Activated naive CD4-positive, alpha-beta T cell treated with anti-CD3 and anti-CD28 coated beads, Interleukin-2, amount 50 U/mL, for 24 hours (primary cell): ENCODE measurements around the gene TMEM167B.

Experiments used
- H3K27ac Mint-ChIP-seq: one replicate; pipeline ENCODE4 v1.8.0; 2021; ENCODE audit warnings: mild to moderate bottlenecking, mixed read lengths
- H3K27me3 Mint-ChIP-seq: one replicate; pipeline ENCODE4 v1.8.0; 2021; ENCODE audit warnings: mixed read lengths
- H3K36me3 Mint-ChIP-seq: one replicate; pipeline ENCODE4 v1.8.0; 2021; ENCODE audit warnings: mixed read lengths
- H3K4me1 Mint-ChIP-seq: one replicate; pipeline ENCODE4 v1.8.0; 2021; ENCODE audit warnings: mixed read lengths
- H3K4me3 Mint-ChIP-seq: one replicate; pipeline ENCODE4 v1.8.0; 2021; ENCODE audit warnings: mild to moderate bottlenecking, mixed read lengths
- H3K9me3 Mint-ChIP-seq: one replicate; pipeline ENCODE4 v1.8.0; 2021; ENCODE audit warnings: mixed read lengths

TMEM167B gene

DNA sequence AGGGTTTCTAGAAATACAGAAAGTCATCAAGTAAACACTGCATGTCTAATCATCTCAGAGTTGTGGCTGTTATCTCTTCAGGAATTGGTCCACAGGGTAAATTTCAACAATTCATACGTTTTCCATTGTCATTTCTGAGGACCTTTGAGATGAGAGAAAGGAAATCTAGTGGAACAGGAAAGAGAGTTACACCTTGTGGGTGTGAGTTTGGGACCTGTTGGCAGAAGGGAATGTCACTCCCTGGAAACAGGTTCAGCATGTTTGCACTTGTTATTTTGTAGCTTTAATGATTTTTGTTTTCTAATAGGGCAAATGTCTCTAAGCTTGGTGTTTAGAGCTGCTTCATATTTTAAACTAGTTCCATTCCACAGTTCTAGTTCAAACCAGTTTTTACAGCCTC, 5.6 kb downstream of the TMEM167B start:
- Mint-ChIP-seq H3K36me3 (peaks cover 11% of the 10 kb centered on the region), H3K9me3 (no peaks in the 10 kb centered on the region), H3K4me3 (no peak overlapping the region), H3K27me3 (no peaks in the 10 kb centered on the region), H3K27ac (no peak overlapping the region), H3K4me1 (peaks cover 31% of the 10 kb centered on the region)

DNA sequence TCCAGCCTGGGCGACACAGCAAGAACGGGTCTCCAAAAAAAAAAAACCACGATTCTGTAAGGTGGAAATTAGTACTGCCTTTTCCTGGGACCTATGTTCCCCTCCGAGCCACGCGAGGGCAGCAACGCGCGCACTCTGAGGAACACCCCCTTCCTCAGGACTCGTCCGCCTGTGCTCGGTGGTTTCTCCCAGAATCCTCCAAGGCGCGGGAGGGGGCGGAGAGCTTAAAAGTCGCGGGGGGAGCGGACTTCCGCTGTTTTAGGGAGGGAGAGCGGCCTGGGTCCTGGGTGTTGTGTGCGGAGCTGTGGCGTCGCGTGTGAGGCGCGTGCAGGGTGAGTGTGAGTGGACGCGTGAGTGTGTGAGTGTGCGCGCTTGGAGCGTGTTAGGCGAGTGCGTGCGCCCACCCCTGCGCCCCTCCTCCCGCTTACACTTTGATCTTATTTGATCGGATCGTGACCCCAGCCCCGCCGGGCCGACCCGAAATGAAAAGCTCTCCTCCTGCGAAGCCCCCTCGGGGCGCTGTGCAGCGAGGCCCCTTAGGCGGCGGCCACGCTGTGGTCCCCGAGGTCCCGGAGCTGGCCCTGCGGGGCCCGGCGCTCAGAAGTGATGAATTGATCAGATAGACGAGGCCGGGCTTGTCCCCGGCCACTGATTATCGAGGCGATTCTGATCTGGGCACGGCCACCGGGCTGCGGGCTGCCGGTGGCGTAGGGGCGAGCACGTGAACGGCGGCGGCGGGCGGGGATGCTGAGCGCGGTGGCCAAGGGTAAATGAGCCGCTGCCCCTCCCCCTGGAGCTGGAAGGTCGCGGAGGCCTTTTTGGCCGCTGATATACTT, 9.6 kb downstream of the TMEM167B start:
- Mint-ChIP-seq H3K4me3 (peak overlapping the region; percentile 98), H3K4me1 (peaks cover 18% of the 10 kb centered on the region), H3K9me3 (no peaks in the 10 kb centered on the region), H3K27ac (peak overlapping the region; percentile 99), H3K27me3 (no peaks in the 10 kb centered on the region), H3K36me3 (peaks cover 5% of the 10 kb centered on the region)

DNA sequence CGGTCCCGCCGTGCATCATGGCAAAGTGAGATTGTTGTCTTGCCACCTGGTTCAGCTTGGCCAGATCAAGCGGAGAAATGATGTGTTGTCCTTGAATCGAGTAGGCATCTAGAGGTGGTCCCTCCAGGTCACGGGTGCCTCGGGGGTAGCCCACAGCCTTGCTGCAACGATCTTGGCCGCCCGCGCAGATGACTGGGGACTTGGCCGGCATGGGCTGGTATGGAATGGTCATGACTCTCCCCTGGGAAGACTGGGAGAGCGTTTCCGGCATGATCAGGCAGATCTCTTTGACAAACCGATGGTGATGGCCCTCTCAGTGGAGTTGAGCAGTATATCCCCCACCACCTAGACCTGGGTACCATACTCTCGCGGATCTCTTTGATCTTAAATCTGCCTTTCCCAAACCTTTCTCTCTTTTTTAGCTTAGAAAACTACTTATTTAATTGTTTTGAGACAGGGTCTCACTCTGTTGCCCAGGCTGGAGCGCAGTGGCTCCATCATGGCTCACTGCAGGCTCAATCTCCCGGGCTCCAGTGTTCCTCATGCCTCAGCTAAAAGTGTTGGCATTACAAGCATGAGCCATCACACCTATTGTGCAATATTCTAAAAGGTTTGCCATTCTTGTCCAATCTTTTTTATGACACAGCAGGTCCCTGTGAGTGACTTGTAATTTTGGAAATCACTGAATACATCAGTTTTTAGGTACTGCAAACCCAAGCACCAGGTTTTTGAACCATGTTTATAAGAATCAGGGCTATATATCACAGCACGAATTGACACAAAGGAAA, 14.0 kb downstream of the TMEM167B start:
- Mint-ChIP-seq H3K36me3 (peaks cover 5% of the 10 kb centered on the region), H3K27me3 (no peaks in the 10 kb centered on the region), H3K4me1 (peaks cover 8% of the 10 kb centered on the region), H3K27ac (no peak overlapping the region), H3K9me3 (no peaks in the 10 kb centered on the region), H3K4me3 (no peak overlapping the region)

- H3K27ac Mint-ChIP-seq: no peak overlapping the region
- H3K4me1 Mint-ChIP-seq: peaks cover 8% of the 10 kb centered on the region
- H3K4me3 Mint-ChIP-seq: no peak overlapping the region
- H3K9me3 Mint-ChIP-seq: no peaks in the 10 kb centered on the region
- H3K36me3 Mint-ChIP-seq: peaks cover 3% of the 10 kb centered on the region
- no peaks in the 10 kb centered on the region for H3K27me3 Mint-ChIP-seq
Measured at GRCh38 chr1:109105881-109106280, 15.3 kb downstream of the TMEM167B start.

DNA sequence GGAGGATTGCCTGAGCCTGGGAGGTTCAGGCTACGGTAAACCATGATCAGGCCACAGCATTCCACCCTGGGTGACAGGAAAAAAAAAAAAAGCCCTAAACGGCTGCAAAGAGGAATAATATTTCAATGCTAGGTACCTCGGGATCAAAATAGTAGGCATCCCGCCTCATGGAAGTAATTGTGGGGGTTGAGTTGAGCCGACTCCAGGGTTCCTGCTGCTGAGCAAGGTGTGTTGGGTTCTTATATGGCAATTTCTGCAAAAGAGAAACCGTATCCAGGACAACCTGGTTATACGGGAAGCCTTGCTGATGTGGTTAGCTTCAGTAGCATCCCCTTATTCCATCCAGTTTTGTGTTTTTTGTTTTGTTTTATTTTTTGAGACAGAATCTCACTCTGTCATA, 17.2 kb downstream of the TMEM167B start:
- H3K27ac Mint-ChIP-seq: no peak overlapping the region
- no peaks in the 10 kb centered on the region for H3K27me3 Mint-ChIP-seq
- H3K4me1 Mint-ChIP-seq: peaks cover 8% of the 10 kb centered on the region
- H3K4me3 Mint-ChIP-seq: no peak overlapping the region
- no peaks in the 10 kb centered on the region for H3K36me3 Mint-ChIP-seq
- H3K9me3 Mint-ChIP-seq: no peaks in the 10 kb centered on the region

DNA sequence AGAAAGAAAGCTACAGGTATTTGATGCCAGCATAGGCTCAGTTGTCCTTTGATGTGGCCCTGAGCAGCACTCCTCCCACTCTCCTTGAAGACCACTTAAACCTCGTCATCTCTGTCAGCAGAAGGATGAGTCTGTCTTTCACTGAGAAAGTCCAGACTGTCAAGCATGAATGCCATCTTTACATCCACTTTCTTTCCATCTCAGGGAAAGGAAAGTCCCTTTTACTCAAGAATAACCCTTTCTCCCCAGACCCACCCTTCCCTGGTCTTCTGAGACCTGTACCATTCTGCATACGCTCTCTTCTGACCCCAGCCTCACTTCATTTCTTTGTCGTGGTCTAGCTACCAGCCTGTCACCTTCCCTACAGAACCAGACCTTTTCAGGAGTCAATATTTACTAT, 19.3 kb downstream of the TMEM167B start:
- H3K27ac Mint-ChIP-seq: no peak overlapping the region
- no peak overlapping the region for H3K4me3 Mint-ChIP-seq
- peaks cover 27% of the 10 kb centered on the region for H3K4me1 Mint-ChIP-seq
- H3K9me3 Mint-ChIP-seq: no peaks in the 10 kb centered on the region
- H3K36me3 Mint-ChIP-seq: no peaks in the 10 kb centered on the region
- H3K27me3 Mint-ChIP-seq: no peaks in the 10 kb centered on the region

- Mint-ChIP-seq H3K9me3 (no peaks in the 10 kb centered on the region), H3K4me3 (no peak overlapping the region), H3K36me3 (no peaks in the 10 kb centered on the region), H3K27ac (peak overlapping the region; percentile 9), H3K27me3 (no peaks in the 10 kb centered on the region), H3K4me1 (peaks cover 43% of the 10 kb centered on the region)
Measured at GRCh38 chr1:109111386-109112055, 21.0 kb downstream of the TMEM167B start.

DNA sequence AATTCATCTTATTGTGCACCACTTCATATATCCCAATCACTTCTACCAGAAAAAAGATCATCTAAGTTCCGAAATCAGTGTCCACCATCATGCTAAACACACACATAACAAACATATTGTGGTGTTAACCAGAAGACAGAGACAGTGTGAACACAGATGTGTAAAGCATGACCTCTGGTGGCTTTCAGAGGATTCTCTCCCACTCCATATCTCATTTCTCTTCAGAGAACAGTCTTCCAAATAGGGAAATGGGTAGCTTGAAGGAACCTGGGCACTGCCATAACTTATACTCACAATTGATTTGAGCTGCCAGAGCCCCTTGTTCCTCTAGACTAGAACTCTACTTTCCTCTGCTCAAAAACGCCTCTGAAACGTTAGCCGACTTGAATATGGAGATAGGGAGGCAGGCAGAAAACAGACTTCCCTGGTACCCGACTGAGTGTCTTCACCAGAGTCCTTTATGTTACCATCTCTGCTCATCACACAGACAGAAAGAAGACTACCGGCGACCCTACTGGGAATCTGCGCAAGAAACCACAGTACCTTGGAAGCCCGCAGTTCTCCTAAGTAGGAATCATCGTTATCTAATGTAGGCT, 21.6 kb downstream of the TMEM167B start:
- H3K27me3 Mint-ChIP-seq: no peaks in the 10 kb centered on the region
- no peak overlapping the region for H3K27ac Mint-ChIP-seq
- H3K36me3 Mint-ChIP-seq: no peaks in the 10 kb centered on the region
- peaks cover 43% of the 10 kb centered on the region for H3K4me1 Mint-ChIP-seq
- no peak overlapping the region for H3K4me3 Mint-ChIP-seq
- H3K9me3 Mint-ChIP-seq: no peaks in the 10 kb centered on the region

- peaks cover 43% of the 10 kb centered on the region for H3K4me1 Mint-ChIP-seq
- H3K27me3 Mint-ChIP-seq: no peaks in the 10 kb centered on the region
- H3K36me3 Mint-ChIP-seq: no peaks in the 10 kb centered on the region
- peak overlapping the region; percentile 90 for H3K27ac Mint-ChIP-seq
- H3K9me3 Mint-ChIP-seq: no peaks in the 10 kb centered on the region
- H3K4me3 Mint-ChIP-seq: peak overlapping the region; percentile 88
Measured at GRCh38 chr1:109112652-109113285, 22.2 kb downstream of the TMEM167B start.

- peak within 1 kb of the TSS; percentile 90 for H3K27ac Mint-ChIP-seq
- no peaks in the 10 kb centered on the region for H3K27me3 Mint-ChIP-seq
- peaks cover 43% of the 10 kb centered on the region for H3K4me1 Mint-ChIP-seq
- no peaks in the 10 kb centered on the region for H3K36me3 Mint-ChIP-seq
- no peaks in the 10 kb centered on the region for H3K9me3 Mint-ChIP-seq
- peak within 1 kb of the TSS; percentile 88 for H3K4me3 Mint-ChIP-seq
Measured at GRCh38 chr1:109113590-109114341, 23.2 kb downstream of the TMEM167B start, which contains the start of gene ELAPOR1. Gene ELAPOR1, plus strand, starts transcription at chr1:109114115. Its CDS starts 69 bp downstream, at chr1:109114184.

DNA sequence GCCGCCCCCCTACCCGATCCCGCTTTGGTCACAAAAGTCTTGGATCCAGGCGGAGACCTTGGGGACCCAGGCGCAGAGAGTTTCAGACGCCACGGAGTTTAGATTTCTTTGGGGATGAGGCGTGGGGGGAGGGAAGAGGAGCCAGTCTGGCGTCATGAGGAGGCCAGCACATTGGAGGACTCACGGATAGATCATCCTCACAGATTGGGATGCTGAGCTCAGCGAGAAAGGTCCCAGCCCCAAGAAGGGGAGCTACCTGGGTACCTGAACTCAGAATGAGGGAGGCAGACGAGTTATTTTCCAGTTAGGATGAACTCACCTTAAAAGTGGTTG, 23.7 kb downstream of the TMEM167B start:
- no peaks in the 10 kb centered on the region for H3K27me3 Mint-ChIP-seq
- peaks cover 43% of the 10 kb centered on the region for H3K4me1 Mint-ChIP-seq
- no peaks in the 10 kb centered on the region for H3K9me3 Mint-ChIP-seq
- no peaks in the 10 kb centered on the region for H3K36me3 Mint-ChIP-seq
- peak overlapping the region; percentile 88 for H3K4me3 Mint-ChIP-seq
- H3K27ac Mint-ChIP-seq: peak overlapping the region; percentile 31

DNA sequence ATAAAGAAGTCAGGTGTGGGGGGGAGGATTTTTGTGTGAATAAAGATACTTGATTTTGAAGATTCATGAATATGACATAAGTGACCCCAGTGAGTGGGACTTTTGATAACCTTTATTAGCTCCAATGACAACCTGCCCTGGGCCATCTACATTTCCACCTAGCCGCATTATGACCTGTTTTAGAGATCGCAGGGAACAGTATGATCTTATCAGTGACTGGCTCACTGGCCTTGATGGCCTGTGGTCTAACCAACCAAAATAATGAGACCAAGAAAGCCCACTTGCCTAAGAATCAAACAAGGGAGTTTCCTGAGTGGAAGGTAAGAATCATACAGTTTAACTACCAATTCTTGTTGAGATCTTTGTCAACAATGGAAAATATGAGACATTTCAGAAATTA, 25.1 kb downstream of the TMEM167B start:
- H3K27ac Mint-ChIP-seq: peak overlapping the region; percentile 82

DNA sequence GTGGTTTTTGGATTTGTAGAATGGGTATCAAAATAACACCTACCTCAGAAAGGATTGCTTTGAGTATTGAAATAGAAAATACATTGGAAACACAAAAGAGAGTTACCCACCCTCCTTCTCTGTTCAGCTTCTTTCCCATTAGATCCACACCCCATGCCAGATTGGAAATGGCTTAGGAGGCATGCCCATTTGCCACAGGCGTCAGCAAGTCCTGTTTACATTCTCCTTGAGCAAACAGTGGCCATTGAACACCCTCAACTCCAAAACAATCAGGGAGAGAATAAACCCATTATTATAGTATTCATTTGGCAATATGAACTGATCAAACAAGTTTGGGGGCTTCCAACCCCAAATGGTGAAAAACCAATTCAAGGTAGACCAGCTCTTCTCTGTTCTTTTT, 25.7 kb downstream of the TMEM167B start:
- Mint-ChIP-seq H3K27ac (peak overlapping the region; percentile 82), H3K9me3 (no peaks in the 10 kb centered on the region), H3K4me3 (no peak overlapping the region), H3K4me1 (peaks cover 43% of the 10 kb centered on the region), H3K27me3 (no peaks in the 10 kb centered on the region), H3K36me3 (no peaks in the 10 kb centered on the region)

More for the DNA sequence above, 25.1 kb downstream of the TMEM167B start:
- H3K36me3 Mint-ChIP-seq: no peaks in the 10 kb centered on the region
- H3K4me1 Mint-ChIP-seq: peaks cover 43% of the 10 kb centered on the region
- H3K9me3 Mint-ChIP-seq: no peaks in the 10 kb centered on the region
- H3K27me3 Mint-ChIP-seq: no peaks in the 10 kb centered on the region
- H3K4me3 Mint-ChIP-seq: peak overlapping the region; percentile 57

DNA sequence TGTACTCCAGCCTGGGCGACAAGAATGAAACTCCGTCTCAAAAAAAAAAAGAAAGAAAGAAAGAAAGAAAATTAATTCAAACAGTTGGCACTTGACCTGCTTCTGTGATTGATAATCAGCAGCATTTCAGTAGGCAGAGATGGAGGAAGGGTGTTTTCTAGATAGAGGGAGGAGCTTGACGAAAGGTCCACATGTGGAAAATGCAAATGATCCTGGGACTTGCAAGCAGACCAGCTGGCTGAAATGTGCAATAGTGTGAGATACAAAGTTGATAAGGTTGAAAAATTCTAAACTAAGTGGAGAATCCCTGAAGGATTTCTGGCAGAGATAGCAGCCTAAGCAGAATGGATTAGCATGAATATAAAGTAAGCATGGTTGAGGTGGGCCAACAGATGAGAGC, 27.5 kb downstream of the TMEM167B start:
- H3K36me3 Mint-ChIP-seq: no peaks in the 10 kb centered on the region
- no peaks in the 10 kb centered on the region for H3K9me3 Mint-ChIP-seq
- H3K27me3 Mint-ChIP-seq: no peaks in the 10 kb centered on the region
- H3K4me1 Mint-ChIP-seq: peaks cover 32% of the 10 kb centered on the region
- H3K27ac Mint-ChIP-seq: no peak overlapping the region
- no peak overlapping the region for H3K4me3 Mint-ChIP-seq
